SK-N-SH treated with all-trans-retinoic acid at 6 μM for 48 hours (cell line): ENCODE results near the gene ATP8A2.

Source experiments
- ATAC-seq: fragments of 200-7000 bp; cut with Tn5 transposase; 3 replicates; pipeline ENCODE4 v1.9.1; 2020; ENCODE audit warnings: mild to moderate bottlenecking, moderate library complexity
- ARNTL ChIP-seq: fragments of 450-650 bp; formaldehyde crosslinking; IDR thresholded peaks from 2 replicates; pipeline ENCODE4 v1.5.0; 2020; ENCODE audit warnings: low read depth, mild to moderate bottlenecking, moderate library complexity, borderline replicate concordance
- BACH2 ChIP-seq: fragments of 250-450 bp; sonication (Bioruptor Pico); IDR thresholded peaks from 2 replicates; pipeline ENCODE4 v1.9.0; 2021; ENCODE audit warnings: mild to moderate bottlenecking, borderline replicate concordance
- CREB5 ChIP-seq: fragments of 250-450 bp; sonication (Bioruptor Pico); IDR thresholded peaks from 2 replicates; pipeline ENCODE4 v1.5.1; 2020; ENCODE audit warnings: low read depth, mild to moderate bottlenecking, moderate library complexity
- CSDC2 ChIP-seq: fragments of 250-450 bp; sonication (Bioruptor Pico); IDR thresholded peaks from 2 replicates; pipeline ENCODE4 v1.5.0; 2020; ENCODE audit warnings: mild to moderate bottlenecking, moderate library complexity
- ESRRG ChIP-seq: fragments of 250-450 bp; sonication (Bioruptor Pico); IDR thresholded peaks from 2 replicates; pipeline ENCODE4 v1.6.1; 2021; ENCODE audit warnings: mild to moderate bottlenecking
- GLIS3 ChIP-seq: fragments of 250-450 bp; sonication (Bioruptor Pico); IDR thresholded peaks from 2 replicates; pipeline ENCODE4 v1.5.0; 2020; ENCODE audit warnings: mild to moderate bottlenecking, moderate library complexity
- ISL1 ChIP-seq: fragments of 250-450 bp; sonication (Bioruptor Pico); IDR thresholded peaks from 2 replicates; pipeline ENCODE4 v2.1.2; 2022; ENCODE audit warnings: mild to moderate bottlenecking, moderate library complexity
- OSR1 ChIP-seq: fragments of 250-450 bp; sonication (Bioruptor Pico); IDR thresholded peaks from 2 replicates; pipeline ENCODE4 v1.8.0; 2022; ENCODE audit warnings: moderate library complexity, mild to moderate bottlenecking, inconsistent platforms
- PATZ1 ChIP-seq: fragments of 250-450 bp; sonication (Bioruptor Pico); IDR thresholded peaks from 2 replicates; pipeline ENCODE4 v1.8.0; 2020; ENCODE audit warnings: mild to moderate bottlenecking, moderate library complexity, borderline replicate concordance
- POU6F1 ChIP-seq: fragments of 250-450 bp; sonication (Bioruptor Pico); IDR thresholded peaks from 2 replicates; pipeline ENCODE4 v1.8.0; 2021; ENCODE audit warnings: low read depth, mild to moderate bottlenecking, moderate library complexity, borderline replicate concordance
- PPARA ChIP-seq: fragments of 250-450 bp; sonication (Bioruptor Pico); IDR thresholded peaks from 2 replicates; pipeline ENCODE4 v1.5.0; 2020; ENCODE audit warnings: mild to moderate bottlenecking, borderline replicate concordance
- RARB ChIP-seq: fragments of 250-450 bp; sonication (Bioruptor Pico); IDR thresholded peaks from 2 replicates; pipeline ENCODE4 v1.8.0; 2021; ENCODE audit warnings: mild to moderate bottlenecking, moderate library complexity
- SNAI2 ChIP-seq: fragments of 250-450 bp; sonication (Bioruptor Pico); IDR thresholded peaks from 2 replicates; pipeline ENCODE4 v1.5.0; 2020; ENCODE audit warnings: mild to moderate bottlenecking, moderate library complexity
- TCF4 ChIP-seq: fragments of 250-450 bp; sonication (Bioruptor Pico); IDR thresholded peaks from 2 replicates; pipeline ENCODE4 v1.8.0; 2021; ENCODE audit warnings: mild to moderate bottlenecking, moderate library complexity, borderline replicate concordance
- TOX ChIP-seq: fragments of 250-450 bp; sonication (Bioruptor Pico); IDR thresholded peaks from 2 replicates; pipeline ENCODE4 v1.8.0; 2021; ENCODE audit warnings: mild to moderate bottlenecking, moderate library complexity, borderline replicate concordance
- ZNF70 ChIP-seq: fragments of 450-650 bp; formaldehyde crosslinking; IDR thresholded peaks from 2 replicates; pipeline ENCODE4 v1.5.0; 2020; ENCODE audit warnings: mild to moderate bottlenecking, moderate library complexity
- TF ChIP-seq, protein P1 (sequence below): fragments of 250-450 bp; sonication (Bioruptor Pico); IDR thresholded peaks from 2 replicates; pipeline ENCODE4 v1.5.1; 2021; ENCODE audit warnings: mild to moderate bottlenecking, moderate library complexity
- TF ChIP-seq, protein P2 (sequence below): fragments of 250-450 bp; sonication (Bioruptor Pico); IDR thresholded peaks from 2 replicates; pipeline ENCODE4 v1.5.0; 2020; ENCODE audit warnings: mild to moderate bottlenecking, moderate library complexity

Gene ATP8A2

GRCh38 chr13:25687471-25688225, 315.9 kb downstream of the ATP8A2 start:
- no peak for TF ChIP-seq PATZ1 (CRISPR knock-in tag)
- TF ChIP-seq TOX (CRISPR knock-in tag) = no peak
- no peak for TF ChIP-seq ISL1
- no peak for TF ChIP-seq RARB (CRISPR knock-in tag)
- no peak for TF ChIP-seq CREB5 (CRISPR knock-in tag)
- no peak for TF ChIP-seq OSR1 (CRISPR knock-in tag)
- no peak for TF ChIP-seq TCF4 (CRISPR knock-in tag)
- TF ChIP-seq, protein P1, sequence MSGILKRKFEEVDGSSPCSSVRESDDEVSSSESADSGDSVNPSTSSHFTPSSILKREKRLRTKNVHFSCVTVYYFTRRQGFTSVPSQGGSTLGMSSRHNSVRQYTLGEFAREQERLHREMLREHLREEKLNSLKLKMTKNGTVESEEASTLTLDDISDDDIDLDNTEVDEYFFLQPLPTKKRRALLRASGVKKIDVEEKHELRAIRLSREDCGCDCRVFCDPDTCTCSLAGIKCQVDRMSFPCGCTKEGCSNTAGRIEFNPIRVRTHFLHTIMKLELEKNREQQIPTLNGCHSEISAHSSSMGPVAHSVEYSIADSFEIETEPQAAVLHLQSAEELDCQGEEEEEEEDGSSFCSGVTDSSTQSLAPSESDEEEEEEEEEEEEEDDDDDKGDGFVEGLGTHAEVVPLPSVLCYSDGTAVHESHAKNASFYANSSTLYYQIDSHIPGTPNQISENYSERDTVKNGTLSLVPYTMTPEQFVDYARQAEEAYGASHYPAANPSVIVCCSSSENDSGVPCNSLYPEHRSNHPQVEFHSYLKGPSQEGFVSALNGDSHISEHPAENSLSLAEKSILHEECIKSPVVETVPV = no peak
- no peak for TF ChIP-seq ARNTL (CRISPR knock-in tag)
- ATAC-seq = no peak

DNA sequence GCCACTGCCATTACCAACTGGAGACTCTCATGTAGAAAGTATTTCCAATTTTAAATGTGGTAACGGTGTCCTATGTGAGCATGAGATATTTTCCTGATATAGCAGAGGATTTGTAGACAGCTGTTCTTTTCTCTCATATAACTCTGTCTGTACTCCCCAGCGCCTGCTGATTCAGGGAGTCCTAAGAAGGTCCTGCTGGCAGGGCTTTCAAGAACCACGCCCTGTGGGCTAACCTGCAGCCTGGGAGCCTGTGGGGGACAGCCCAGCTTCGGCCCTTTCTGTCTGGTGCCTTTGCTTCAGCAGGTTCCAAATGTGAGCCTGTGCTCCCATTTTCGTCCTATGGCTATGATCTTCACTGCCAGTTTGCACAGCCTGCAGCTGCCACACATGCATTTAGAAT, 316.8 kb downstream of the ATP8A2 start:
- TF ChIP-seq RARB (CRISPR knock-in tag) (no peak), BACH2 (CRISPR knock-in tag) (no peak), CSDC2 (no peak), GLIS3 (CRISPR knock-in tag) (no peak), ISL1 (no peak), ESRRG (CRISPR knock-in tag) (no peak), ZNF70 (CRISPR knock-in tag) (no peak), PPARA (CRISPR knock-in tag) (no peak), TCF4 (CRISPR knock-in tag) (no peak), POU6F1 (CRISPR knock-in tag) (no peak), PATZ1 (CRISPR knock-in tag) (no peak), SNAI2 (CRISPR knock-in tag) (no peak), TOX (CRISPR knock-in tag) (no peak)
- TF ChIP-seq, protein P2, sequence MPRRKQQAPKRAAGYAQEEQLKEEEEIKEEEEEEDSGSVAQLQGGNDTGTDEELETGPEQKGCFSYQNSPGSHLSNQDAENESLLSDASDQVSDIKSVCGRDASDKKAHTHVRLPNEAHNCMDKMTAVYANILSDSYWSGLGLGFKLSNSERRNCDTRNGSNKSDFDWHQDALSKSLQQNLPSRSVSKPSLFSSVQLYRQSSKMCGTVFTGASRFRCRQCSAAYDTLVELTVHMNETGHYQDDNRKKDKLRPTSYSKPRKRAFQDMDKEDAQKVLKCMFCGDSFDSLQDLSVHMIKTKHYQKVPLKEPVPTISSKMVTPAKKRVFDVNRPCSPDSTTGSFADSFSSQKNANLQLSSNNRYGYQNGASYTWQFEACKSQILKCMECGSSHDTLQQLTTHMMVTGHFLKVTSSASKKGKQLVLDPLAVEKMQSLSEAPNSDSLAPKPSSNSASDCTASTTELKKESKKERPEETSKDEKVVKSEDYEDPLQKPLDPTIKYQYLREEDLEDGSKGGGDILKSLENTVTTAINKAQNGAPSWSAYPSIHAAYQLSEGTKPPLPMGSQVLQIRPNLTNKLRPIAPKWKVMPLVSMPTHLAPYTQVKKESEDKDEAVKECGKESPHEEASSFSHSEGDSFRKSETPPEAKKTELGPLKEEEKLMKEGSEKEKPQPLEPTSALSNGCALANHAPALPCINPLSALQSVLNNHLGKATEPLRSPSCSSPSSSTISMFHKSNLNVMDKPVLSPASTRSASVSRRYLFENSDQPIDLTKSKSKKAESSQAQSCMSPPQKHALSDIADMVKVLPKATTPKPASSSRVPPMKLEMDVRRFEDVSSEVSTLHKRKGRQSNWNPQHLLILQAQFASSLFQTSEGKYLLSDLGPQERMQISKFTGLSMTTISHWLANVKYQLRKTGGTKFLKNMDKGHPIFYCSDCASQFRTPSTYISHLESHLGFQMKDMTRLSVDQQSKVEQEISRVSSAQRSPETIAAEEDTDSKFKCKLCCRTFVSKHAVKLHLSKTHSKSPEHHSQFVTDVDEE (CRISPR knock-in tag) = no peak
- ATAC-seq = no peak
